H1 (cell line): ENCODE measurements around the gene TIAM2. TPM values are rescaled to one million over a fixed set of nuclear protein-coding genes. Genes with fewer than 3 reads are reported as not detected.

Experiments
- CTCF ChIA-PET: fragments of 300-600 bp; sonication (Branson Sonifier 250); formaldehyde crosslinking; loops from one replicate; lab custom pipeline; 2021; ENCODE audit not compliant: partially characterized antibody; lab: Charles Lee
- POLR2A ChIA-PET: fragments of 300-600 bp; sonication (Branson Sonifier 250); formaldehyde crosslinking; loops from one replicate; lab custom pipeline; 2021; ENCODE audit warnings: inconsistent platforms; ENCODE audit not compliant: partially characterized antibody; lab: Charles Lee
- DNase-seq, 2 experiments: peaks; one replicate each; pipeline versions ENCODE4 v3.0.0 to v3.0.0-alpha.2; 2010 to 2022; ENCODE audit warnings: low spot score in 2 of 2, low read depth in 1 of 2, mixed read lengths in 1 of 2
- FAIRE-seq: peaks from 2 replicates; lab custom pipeline; 2011; peaks lifted over from hg19 to GRCh38; lab: Jason Lieb, UNC
- H2AFZ ChIP-seq: 2 replicates; pipeline ENCODE4 v1.8.1; 2012; ENCODE audit warnings: low read length, inconsistent platforms
- H2AK5ac ChIP-seq: 2 replicates; pipeline ENCODE4 v1.6.1; 2013; ENCODE audit warnings: low read depth, low read length
- H2BK120ac ChIP-seq: replicated peaks from 2 replicates; pipeline ENCODE3; 2013; ENCODE audit warnings: low read depth, low read length, inconsistent platforms
- H2BK12ac ChIP-seq: 2 replicates; pipeline ENCODE4 v1.6.1; 2013; ENCODE audit warnings: low read depth, low read length
- H2BK15ac ChIP-seq: 2 replicates; pipeline ENCODE4 v1.6.1; 2013; ENCODE audit warnings: low read length
- H2BK20ac ChIP-seq: 2 replicates; pipeline ENCODE4 v1.6.1; 2013; ENCODE audit warnings: low read length
- H2BK5ac ChIP-seq: 2 replicates; pipeline ENCODE4 v1.6.1; 2013; ENCODE audit warnings: low read depth, low read length
- H3K14ac ChIP-seq: 2 replicates; pipeline ENCODE4 v1.6.1; 2013; ENCODE audit warnings: inconsistent platforms; ENCODE audit not compliant: insufficient read length
- H3K18ac ChIP-seq: 2 replicates; pipeline ENCODE4 v1.6.1; 2013; ENCODE audit warnings: low read length; ENCODE audit errors: extremely low read depth
- H3K23ac ChIP-seq: 2 replicates; pipeline ENCODE4 v1.6.1; 2013; ENCODE audit warnings: inconsistent platforms; ENCODE audit not compliant: insufficient read length
- H3K23me2 ChIP-seq: 2 replicates; pipeline ENCODE4 v1.6.1; 2013; ENCODE audit warnings: low read depth, low read length
- H3K27ac ChIP-seq: 2 replicates; pipeline ENCODE4 v1.6.1; 2011; ENCODE audit warnings: low read depth, low read length, inconsistent platforms
- H3K27me3 ChIP-seq, 4 experiments: replicated peaks in 1 of 4; 1 replicate in 1 of 4; 2 replicates in 3 of 4; pipeline versions ENCODE4 v1.6.1 to v1.8.1; 2011 to 2013; ENCODE audit warnings: low read length in 3 of 4, mild to moderate bottlenecking in 3 of 4, inconsistent platforms in 2 of 4, mixed read lengths in 2 of 4, moderate library complexity in 1 of 4; ENCODE audit not compliant: control insufficient read depth in 3 of 4, insufficient read depth in 3 of 4; ENCODE audit errors: extremely low read depth in 1 of 4
- H3K36me3 ChIP-seq, 4 experiments: 2 replicates each; pipeline versions ENCODE4 v1.6.1 to v1.8.1; 2011 to 2013; ENCODE audit warnings: mild to moderate bottlenecking in 4 of 4, low read length in 3 of 4, moderate library complexity in 2 of 4, control low read depth in 1 of 4, inconsistent platforms in 1 of 4; ENCODE audit not compliant: insufficient read depth in 4 of 4, control insufficient read depth in 2 of 4
- H3K4ac ChIP-seq: replicated peaks from 2 replicates; pipeline ENCODE3; 2013; ENCODE audit warnings: low read length, low read depth, mixed read lengths, inconsistent platforms; ENCODE audit not compliant: insufficient read length
- H3K4me1 ChIP-seq, 4 experiments: replicated peaks in 1 of 4; 1 replicate in 1 of 4; 2 replicates in 3 of 4; pipeline versions ENCODE4 v1.6.1 to v1.8.1; 2011 to 2013; ENCODE audit warnings: low read length in 3 of 4, inconsistent platforms in 2 of 4, mixed read lengths in 1 of 4; ENCODE audit not compliant: insufficient read depth in 4 of 4, control insufficient read depth in 3 of 4
- H3K4me2 ChIP-seq, 2 experiments: 2 replicates each; pipeline versions ENCODE4 v1.6.1 to v1.8.1; 2011 to 2013; ENCODE audit warnings: low read depth in 2 of 2, low read length in 2 of 2, control low read depth in 1 of 2, inconsistent platforms in 1 of 2, mild to moderate bottlenecking in 1 of 2; ENCODE audit not compliant: insufficient read depth in 1 of 2
- H3K4me3 ChIP-seq, 4 experiments: fragments of 200-600, 300-600 bp in 1 of 4; sonication (generic), shearing (Covaris generic), sonication (Bioruptor Twin) in 1 of 4; 2 replicates each; pipeline versions ENCODE4 v1.5.1 to v1.8.1; 2011 to 2016; ENCODE audit warnings: low read length in 4 of 4, low read depth in 3 of 4, control low read depth in 2 of 4, inconsistent platforms in 2 of 4, mild to moderate bottlenecking in 2 of 4, mixed read lengths in 1 of 4, moderate library complexity in 1 of 4; ENCODE audit not compliant: insufficient read depth in 2 of 4; ENCODE audit errors: extremely low read depth in 1 of 4
- H3K56ac ChIP-seq: replicated peaks from 2 replicates; pipeline ENCODE3; 2013; ENCODE audit warnings: low read depth, mild to moderate bottlenecking, mixed read lengths, low read length, inconsistent platforms; ENCODE audit not compliant: insufficient read length
- H3K79me1 ChIP-seq: 2 replicates; pipeline ENCODE4 v1.6.1; 2013; ENCODE audit warnings: low read depth, low read length, control low read depth
- H3K79me2 ChIP-seq, 2 experiments: 2 replicates each; pipeline versions ENCODE4 v1.6.1 to v1.8.1; 2012 to 2013; ENCODE audit warnings: low read length in 2 of 2, mild to moderate bottlenecking in 2 of 2, inconsistent platforms in 1 of 2; ENCODE audit not compliant: insufficient read depth in 2 of 2, control insufficient read depth in 1 of 2
- H3K9ac ChIP-seq, 4 experiments: replicated peaks in 1 of 4; 1 replicate in 1 of 4; 2 replicates in 3 of 4; pipeline versions ENCODE4 v1.6.1 to v1.8.1; 2011 to 2013; ENCODE audit warnings: low read depth in 3 of 4, low read length in 3 of 4, control low read depth in 2 of 4, mild to moderate bottlenecking in 2 of 4, moderate library complexity in 2 of 4, inconsistent platforms in 1 of 4; ENCODE audit errors: extremely low read depth in 1 of 4
- H3K9me3 ChIP-seq, 2 experiments: 2 replicates each; pipeline versions ENCODE4 v1.6.1 to v1.8.1; 2012 to 2013; ENCODE audit warnings: mild to moderate bottlenecking in 2 of 2, moderate library complexity in 2 of 2, control low read depth in 1 of 2, inconsistent platforms in 1 of 2, low read depth in 1 of 2, low read length in 1 of 2, mixed read lengths in 1 of 2; ENCODE audit not compliant: insufficient read depth in 2 of 2
- H4K20me1 ChIP-seq, 2 experiments: replicated peaks in 1 of 2; 2 replicates each; pipeline versions ENCODE3 to v1.8.1; 2011 to 2013; ENCODE audit warnings: inconsistent platforms in 2 of 2, low read length in 2 of 2, mild to moderate bottlenecking in 1 of 2; ENCODE audit not compliant: insufficient read depth in 2 of 2, control insufficient read depth in 1 of 2
- H4K5ac ChIP-seq: 2 replicates; pipeline ENCODE4 v1.6.1; 2013; ENCODE audit warnings: low read length, low read depth, mixed read lengths, inconsistent platforms; ENCODE audit not compliant: insufficient read length
- H4K8ac ChIP-seq: 2 replicates; pipeline ENCODE4 v1.8.0; 2013; ENCODE audit warnings: mild to moderate bottlenecking, moderate library complexity, low read length, inconsistent platforms; ENCODE audit not compliant: insufficient read depth; ENCODE audit errors: extremely low read depth
- H4K91ac ChIP-seq: replicated peaks from 2 replicates; pipeline ENCODE3; 2013; ENCODE audit warnings: low read length, mixed read lengths, inconsistent platforms; ENCODE audit not compliant: insufficient read length
- CREB1 ChIP-seq: IDR thresholded peaks from 2 replicates; pipeline ENCODE4 v1.6.1; 2012; ENCODE audit warnings: inconsistent platforms
- EP300 ChIP-seq, 2 experiments: IDR thresholded peaks; 1 replicate in 1 of 2; 2 replicates in 1 of 2; pipeline ENCODE4 v1.6.1; 2011 to 2012; ENCODE audit warnings: low read depth in 2 of 2, low read length in 2 of 2, mild to moderate bottlenecking in 2 of 2, borderline replicate concordance in 1 of 2, inconsistent platforms in 1 of 2, moderate library complexity in 1 of 2
- FOSL1 ChIP-seq: IDR thresholded peaks from 2 replicates; pipeline ENCODE4 v1.6.1; 2011; ENCODE audit warnings: mild to moderate bottlenecking, low read depth, low read length, moderate library complexity; ENCODE audit not compliant: insufficient read depth
- HDAC6 ChIP-seq: IDR thresholded peaks from one replicate; pipeline ENCODE4 v1.7.1; 2012; ENCODE audit warnings: low read depth, mild to moderate bottlenecking, inconsistent platforms, low read length, moderate library complexity
- KDM4A ChIP-seq: IDR thresholded peaks from one replicate; pipeline ENCODE4 v1.7.1; 2012; ENCODE audit warnings: low read depth, mild to moderate bottlenecking, moderate library complexity, low read length, inconsistent platforms; ENCODE audit not compliant: severe bottlenecking
- NRF1 ChIP-seq: IDR thresholded peaks from 2 replicates; pipeline ENCODE4 v1.6.1; 2011; ENCODE audit warnings: mild to moderate bottlenecking, low read depth, low read length, improper control_type of control experiment
- PHF8 ChIP-seq: fragments of 200-600 bp; sonication (generic); conservative IDR thresholded peaks from 2 replicates; pipeline ENCODE4 v1.7.1; 2012; ENCODE audit warnings: low read depth, mild to moderate bottlenecking, inconsistent platforms, low read length, moderate library complexity
- POU5F1 ChIP-seq: IDR thresholded peaks from 2 replicates; pipeline ENCODE4 v1.6.1; 2011; ENCODE audit warnings: low read depth, mild to moderate bottlenecking, low read length, moderate library complexity
- RBBP5 ChIP-seq: IDR thresholded peaks from 2 replicates; pipeline ENCODE4 v1.7.1; 2012; ENCODE audit warnings: low read depth, mild to moderate bottlenecking, inconsistent platforms, low read length, moderate library complexity, borderline replicate concordance
- SIRT6 ChIP-seq: IDR thresholded peaks from one replicate; pipeline ENCODE4 v1.7.1; 2012; ENCODE audit warnings: low read length, inconsistent platforms
- SP2 ChIP-seq: IDR thresholded peaks from 2 replicates; pipeline ENCODE4 v1.6.1; 2012; ENCODE audit warnings: mild to moderate bottlenecking, low read length, inconsistent platforms
- WGBS, 2 experiments: shearing (Covaris generic) in 1 of 2; methylation state at CpG; one replicate each; pipeline versions ENCODE4 v1.1.6 to v1.1.7; 2013 to 2015; ENCODE audit warnings: low lambda C conversion rate in 2 of 2, mixed read lengths in 2 of 2, inconsistent platforms in 1 of 2, low coverage in 1 of 2, missing lambda C conversion rate in 1 of 2; ENCODE audit not compliant: insufficient replicate concordance in 2 of 2, insufficient coverage in 1 of 2, insufficient read length in 1 of 2; ENCODE audit errors: extremely low coverage in 1 of 2, missing lambda C conversion rate in 1 of 2; 5-methylcytosine and 5-hydroxymethylcytosine counted together
- polyA plus RNA-seq, 7 experiments: library from polyadenylated mRNA; depleted of rRNA in 3 of 7; stranded (reverse) in 5 of 7; unstranded in 2 of 7; fragments of >200 nt in 5 of 7; fragments of 200-250 nt in 2 of 7; gene quantifications; 1 replicate in 5 of 7; 2 replicates in 1 of 7; 4 replicates in 1 of 7; pipeline versions ENCODE4 v1.2.1 to v1.2.3, GENCODE V29; 2011 to 2013; ENCODE audit warnings: missing spikeins in 2 of 7, mixed read lengths in 2 of 7
- total RNA-seq: library from RNA; stranded (reverse); fragmentation: NEBNext Ultra II Directional; extraction: Animal tissue kit (Norgen Biotek cat#: 25700); gene quantifications from 2 replicates; pipeline ENCODE4 v1.2.1, GENCODE V29; 2021
- TF ChIP-seq, protein P1 (sequence below): IDR thresholded peaks from 2 replicates; pipeline ENCODE4 v1.6.1; 2011; ENCODE audit warnings: low read length, improper control_type of control experiment

Gene TIAM2
- total and polyA plus RNA-seq, 2 of the 8 experiments (the other 6 are each of a cell fraction or from before 2014, with no cell fraction given) = 7.4 to 23.9 TPM

GRCh38 chr6:155089746-155090145 is 94.6 kb downstream of the TIAM2 start:
- Histone ChIP-seq H3K23me2 (no peaks in the 10 kb centered on the region), H3K9me3 (no peaks in the 10 kb centered on the region), H2BK20ac (no peak overlapping the region), H3K23ac (no peak overlapping the region), H2AFZ (no peak overlapping the region), H3K9ac (no peak overlapping the region), H3K4me2 (no peak overlapping the region), H4K5ac (no peak overlapping the region), H3K4me1 (peaks cover 0 to 4% (median 2%) of the 10 kb centered on the region in 4 experiments; a peak in 4 of 7 replicates), H2BK5ac (no peak overlapping the region), H2AK5ac (no peak overlapping the region), H3K27ac (no peak overlapping the region), H3K18ac (no peak overlapping the region), H3K14ac (no peak overlapping the region), H3K36me3 (peaks cover 0 to 4% (median 0%) of the 10 kb centered on the region in 4 experiments; a peak in 2 of 8 replicates), H3K27me3 (no peaks in the 10 kb centered on the region), H2BK12ac (no peak overlapping the region), H3K79me2 (no peaks in the 10 kb centered on the region), H3K56ac (no peak overlapping the region), H4K91ac (no peak overlapping the region), H4K20me1 (no peaks in the 10 kb centered on the region), H3K4ac (no peak overlapping the region), H2BK120ac (no peak overlapping the region), H2BK15ac (no peak overlapping the region), H3K79me1 (no peaks in the 10 kb centered on the region), H4K8ac (no peak overlapping the region), H3K4me3 (no peak overlapping the region)
- WGBS, 2 experiments = 82% methylated on average over 4 of the region's 4 CpGs; no CpG with 5 or more reads in 1 of the 2 experiments
- DNase-seq (no peak), FAIRE-seq (no peak)
- ChIA-PET POLR2A (no interaction called here), CTCF (interaction anchor here (0.9 to 1.5 kb wide), 6 partner anchors 13 to 217 kb away, joined by 3 to 4 read pairs (median 4); no protein-coding TSS in a partner anchor)
- no peak for TF ChIP-seq PHF8
- TF ChIP-seq POU5F1 = no peak
- TF ChIP-seq NRF1 = no peak
- no peak for TF ChIP-seq EP300 (IDR thresholded peaks at IDR 0.05; ENCODE audit: borderline replicate concordance in 1 of 2, low read depth in 2 of 2, low read length in 2 of 2)
- TF ChIP-seq SIRT6 = no peak
- TF ChIP-seq RBBP5 = no peak
- no peak for TF ChIP-seq CREB1
- no peak for TF ChIP-seq KDM4A
- TF ChIP-seq HDAC6 = no peak
- TF ChIP-seq SP2 = no peak
- TF ChIP-seq, protein P1, sequence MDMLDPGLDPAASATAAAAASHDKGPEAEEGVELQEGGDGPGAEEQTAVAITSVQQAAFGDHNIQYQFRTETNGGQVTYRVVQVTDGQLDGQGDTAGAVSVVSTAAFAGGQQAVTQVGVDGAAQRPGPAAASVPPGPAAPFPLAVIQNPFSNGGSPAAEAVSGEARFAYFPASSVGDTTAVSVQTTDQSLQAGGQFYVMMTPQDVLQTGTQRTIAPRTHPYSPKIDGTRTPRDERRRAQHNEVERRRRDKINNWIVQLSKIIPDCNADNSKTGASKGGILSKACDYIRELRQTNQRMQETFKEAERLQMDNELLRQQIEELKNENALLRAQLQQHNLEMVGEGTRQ = no peak
- no peak for TF ChIP-seq FOSL1
